GM18520 (cell line): ENCODE data around the gene APOF.
"Not testable (repeated sequence)": the region's sequence is repeated elsewhere in the genome, so short reads cannot be mapped to it uniquely, and the experiment has no call there.

Source experiments
- ATAC-seq: cut with Tn5 transposase; IDR thresholded peaks from one replicate; pipeline ENCODE4 v1.9.1; 2021; ENCODE audit not compliant: unreplicated experiment

APOF gene, protein sequence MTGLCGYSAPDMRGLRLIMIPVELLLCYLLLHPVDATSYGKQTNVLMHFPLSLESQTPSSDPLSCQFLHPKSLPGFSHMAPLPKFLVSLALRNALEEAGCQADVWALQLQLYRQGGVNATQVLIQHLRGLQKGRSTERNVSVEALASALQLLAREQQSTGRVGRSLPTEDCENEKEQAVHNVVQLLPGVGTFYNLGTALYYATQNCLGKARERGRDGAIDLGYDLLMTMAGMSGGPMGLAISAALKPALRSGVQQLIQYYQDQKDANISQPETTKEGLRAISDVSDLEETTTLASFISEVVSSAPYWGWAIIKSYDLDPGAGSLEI

DNA sequence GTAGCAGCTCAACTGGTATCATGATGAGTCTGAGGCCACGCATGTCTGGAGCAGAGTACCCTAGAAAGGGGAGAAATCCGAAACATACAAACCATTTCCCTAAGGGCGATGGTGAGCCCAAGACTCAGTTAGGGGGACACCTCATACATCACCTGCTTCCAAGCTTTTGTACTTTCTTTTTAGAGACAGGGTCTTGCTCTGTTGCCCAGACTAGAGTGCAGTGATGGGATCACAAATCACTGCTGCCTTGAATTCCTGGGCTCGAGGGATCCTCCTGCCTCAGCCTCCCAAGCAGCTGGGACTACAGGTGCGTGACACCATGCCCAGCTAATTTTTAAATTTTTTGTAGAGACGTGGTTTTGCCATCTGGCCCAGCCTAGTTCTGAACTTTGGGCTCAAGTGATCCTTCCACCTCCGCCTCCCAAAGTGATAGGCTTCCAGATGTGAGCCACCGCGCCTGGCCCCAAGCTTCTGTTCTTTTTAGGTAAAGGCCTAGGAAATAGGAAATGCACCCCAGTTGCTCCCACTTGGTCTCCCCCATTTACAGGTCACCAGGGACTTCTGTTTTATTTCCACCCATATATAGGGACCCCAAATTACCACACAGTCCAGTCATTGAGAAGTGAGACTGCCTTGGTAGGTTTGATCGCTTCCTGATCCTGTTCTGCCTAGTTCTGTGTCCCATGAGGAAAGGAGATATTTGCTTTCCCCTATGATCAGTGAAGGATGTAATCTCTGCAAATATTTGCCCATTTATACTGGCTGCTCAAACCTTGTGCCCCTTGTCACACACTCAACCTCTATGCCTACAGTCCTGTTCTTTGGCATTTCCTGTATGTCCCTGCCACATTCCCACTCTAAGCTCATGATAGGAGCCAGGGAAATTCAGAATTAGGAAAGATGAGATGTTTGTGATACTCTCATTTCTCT is at the start of gene APOF:
APOF (minus strand) TSS at position 728 of the 930 bp plus-strand sequence; CDS start at position 616, 112 bp downstream.
- no peak for ATAC-seq

DNA sequence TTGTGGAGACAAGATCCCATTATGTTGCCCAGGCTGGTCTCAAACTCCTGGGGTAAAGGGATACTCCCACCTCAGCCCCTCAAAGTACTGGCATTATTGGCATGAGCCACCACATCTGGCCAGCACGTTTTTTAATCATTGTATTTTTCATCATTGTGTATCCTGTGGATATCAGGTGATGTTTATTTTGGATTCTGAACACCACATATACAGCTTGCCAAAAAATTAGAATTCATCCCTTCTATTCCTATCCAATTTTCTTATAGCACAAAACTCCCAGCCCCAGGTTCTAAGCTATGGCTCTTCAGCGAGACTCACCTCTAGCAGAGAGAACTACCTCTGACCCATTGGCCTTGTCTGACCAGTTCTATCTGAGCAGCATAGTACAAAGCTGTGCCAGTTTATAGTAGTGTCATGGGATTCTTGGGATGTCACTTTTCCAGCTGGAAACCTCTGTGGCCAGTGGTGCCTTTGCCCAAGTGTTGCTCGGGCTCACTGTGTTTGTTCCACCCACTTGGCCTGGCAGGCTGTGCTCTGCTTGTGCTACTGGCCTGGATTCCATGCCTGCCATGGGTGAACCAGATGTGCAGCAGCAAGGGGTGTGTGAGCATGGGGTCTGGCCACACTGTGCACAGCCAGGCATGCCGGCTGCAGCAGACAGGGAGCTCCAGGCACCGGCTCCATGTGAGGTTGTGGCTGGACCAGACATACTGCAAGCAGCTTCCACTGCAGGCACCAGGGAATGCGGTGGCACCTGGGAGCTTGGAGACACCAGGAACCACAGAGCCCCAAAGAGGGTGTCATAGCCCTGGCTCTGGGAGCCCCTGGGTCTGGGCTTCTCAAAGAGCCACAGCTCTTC is 49.4 kb upstream of the APOF start:
- no peak for ATAC-seq

DNA sequence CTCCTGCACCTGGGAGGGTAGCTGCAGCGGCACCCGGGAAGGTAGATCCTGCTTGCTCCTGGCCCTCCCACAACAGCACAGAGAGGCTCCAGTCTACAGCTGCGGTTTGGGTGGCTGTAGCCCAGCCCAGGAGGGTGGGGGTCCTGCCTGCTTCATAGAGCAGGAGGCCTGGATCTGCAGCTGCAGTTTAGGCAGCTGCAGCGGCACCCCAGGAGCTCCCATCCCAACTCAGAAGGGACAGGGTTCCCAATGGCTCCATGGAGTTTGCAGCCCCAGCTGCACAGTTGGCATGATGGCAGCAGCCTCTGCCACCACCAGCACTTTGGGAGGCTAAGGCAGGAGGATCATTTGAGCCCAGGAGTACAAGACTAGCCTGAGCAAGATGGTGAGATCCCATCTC is 48.1 kb upstream of the APOF start:
- no peak for ATAC-seq

DNA sequence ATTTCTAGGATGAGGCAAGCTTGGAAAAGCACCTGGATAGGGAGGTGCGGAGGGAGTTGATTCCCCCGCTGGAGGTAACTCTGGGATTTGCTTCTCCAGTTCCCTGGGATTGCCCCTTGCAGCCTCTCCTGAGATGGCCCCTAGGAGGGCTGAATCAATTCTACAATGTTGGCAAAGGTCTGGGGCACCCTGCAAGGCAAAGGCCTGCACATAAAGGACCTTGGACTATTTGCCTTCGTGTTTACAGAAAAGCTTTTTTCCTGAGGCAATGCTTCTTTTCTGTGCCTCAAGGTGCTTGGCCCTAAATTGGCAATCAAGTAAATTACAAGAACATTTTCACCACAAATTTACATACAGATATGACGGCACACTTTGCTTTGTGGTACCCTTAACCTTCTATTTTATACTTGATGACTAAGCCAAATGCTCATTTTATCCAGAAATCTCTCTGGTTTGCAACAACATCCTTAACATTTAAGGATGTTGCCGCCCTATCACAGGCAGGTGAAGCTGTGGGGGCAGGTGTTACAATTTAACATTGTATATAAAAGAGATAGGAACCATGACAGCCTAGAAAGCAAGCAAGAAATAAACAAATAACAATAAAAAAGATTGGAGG is 46.3 kb upstream of the APOF start:
- no peak for ATAC-seq

DNA sequence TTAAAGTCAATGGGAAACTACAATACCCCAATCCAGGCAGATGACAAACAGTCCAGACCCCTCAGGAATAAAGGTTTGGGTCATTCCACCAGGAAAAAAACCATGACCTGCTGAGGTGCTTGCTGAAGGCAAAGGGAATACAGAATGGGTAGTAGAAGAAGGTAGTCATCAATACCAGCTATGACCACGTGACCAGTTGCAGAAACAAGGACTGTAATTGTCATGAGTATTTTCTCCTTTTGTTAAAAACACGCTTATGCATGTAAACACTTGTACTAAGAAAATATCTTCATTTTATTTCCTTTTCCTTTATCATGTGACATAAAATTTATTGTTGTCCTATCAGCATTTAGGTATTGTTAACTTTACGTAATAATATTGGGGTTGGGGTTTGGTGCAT is 41.6 kb upstream of the APOF start:
- ATAC-seq = not testable (repeated sequence)

DNA sequence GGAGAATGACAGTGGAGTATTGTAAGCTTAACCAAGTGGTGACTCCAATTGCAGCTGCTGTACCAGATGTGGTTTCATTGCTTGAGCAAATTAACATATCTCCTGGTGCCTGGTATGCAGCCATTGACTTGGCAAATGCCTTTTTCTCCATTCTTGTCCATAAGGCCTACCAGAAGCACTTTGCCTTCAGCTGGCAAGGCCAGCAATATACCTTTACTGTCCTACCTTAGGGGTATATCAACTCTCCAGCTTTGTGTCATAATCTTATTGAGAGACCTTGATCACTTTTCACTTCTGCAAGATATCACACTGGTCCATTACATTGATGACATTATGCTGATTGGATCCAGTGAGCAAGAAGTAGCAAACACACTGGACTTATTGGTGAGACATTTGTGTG is 39.0 kb upstream of the APOF start:
- ATAC-seq = not testable (repeated sequence)

DNA sequence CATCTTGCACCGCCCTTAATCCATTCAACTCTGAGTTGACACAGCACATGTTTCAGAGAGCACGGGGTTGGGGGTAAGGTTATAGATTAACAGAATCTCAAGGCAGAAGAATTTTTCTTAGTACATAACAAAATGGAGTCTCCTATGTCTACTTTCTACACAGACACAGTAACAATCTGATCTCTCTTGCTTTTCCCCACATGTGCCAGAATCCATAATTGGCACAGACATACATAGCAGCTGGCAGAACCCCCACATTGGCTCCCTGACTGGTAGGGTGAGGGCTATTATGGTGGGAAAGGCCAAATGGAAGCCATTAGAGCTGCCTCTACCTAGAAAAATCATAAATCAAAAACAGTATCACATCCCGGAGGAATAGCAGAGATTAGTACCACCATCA is 38.5 kb upstream of the APOF start:
- not testable (repeated sequence) for ATAC-seq

DNA sequence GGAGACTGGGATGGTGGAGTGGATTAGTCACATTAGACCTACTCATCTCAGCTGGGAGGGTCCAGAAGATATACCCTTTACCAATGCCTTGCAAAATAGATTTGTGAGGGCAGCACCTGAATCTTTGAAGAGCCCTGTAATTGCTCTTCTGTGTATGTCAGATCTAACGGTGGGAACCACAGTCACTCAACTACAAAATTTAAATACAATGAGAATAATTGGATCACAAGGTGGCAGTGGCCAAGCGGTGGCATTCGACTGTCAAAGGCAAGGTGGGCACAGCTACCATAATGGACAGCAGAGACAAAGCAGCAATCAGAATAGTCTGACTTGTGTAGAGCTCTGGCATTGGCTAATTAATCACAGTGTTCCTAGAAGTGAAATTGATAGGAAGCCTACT is 36.8 kb upstream of the APOF start:
- ATAC-seq = not testable (repeated sequence)

DNA sequence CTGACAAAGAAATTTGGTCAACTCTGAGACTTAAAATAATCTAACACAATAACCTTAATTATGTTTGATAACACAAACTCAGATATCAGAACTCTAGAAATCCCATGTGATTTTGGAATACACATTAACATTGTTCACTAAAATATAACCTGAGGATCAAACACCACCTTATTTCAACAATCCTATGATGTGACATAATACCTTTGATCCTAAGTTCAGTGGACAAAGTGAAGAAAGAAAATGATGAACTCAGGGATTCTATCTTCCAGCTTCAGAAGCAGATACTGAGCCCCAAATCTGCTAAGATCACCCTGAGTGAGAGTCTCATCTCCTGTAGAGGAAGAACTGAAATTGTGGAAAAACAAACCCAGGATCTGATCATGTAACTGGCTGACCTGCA is 35.7 kb upstream of the APOF start:
- no peak for ATAC-seq

DNA sequence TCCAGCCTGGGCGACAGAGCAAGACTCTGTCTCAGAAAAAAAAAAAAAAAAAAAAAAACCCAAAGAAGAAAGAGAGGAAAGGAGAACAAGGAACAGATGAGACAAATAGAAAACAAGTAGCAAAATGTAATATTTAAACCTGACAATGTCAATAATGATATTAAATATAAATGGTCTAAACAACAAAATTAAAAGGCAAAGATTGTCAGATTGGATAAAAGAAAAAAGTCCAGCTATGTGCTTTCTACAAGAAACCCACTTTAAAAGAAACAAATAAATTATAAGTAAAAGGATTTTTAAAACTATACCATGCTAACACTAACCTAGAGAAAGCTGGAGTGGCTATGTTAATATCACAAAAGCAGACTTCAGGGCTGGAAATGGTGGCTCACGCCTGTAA is 29.7 kb upstream of the APOF start:
- ATAC-seq = no peak

DNA sequence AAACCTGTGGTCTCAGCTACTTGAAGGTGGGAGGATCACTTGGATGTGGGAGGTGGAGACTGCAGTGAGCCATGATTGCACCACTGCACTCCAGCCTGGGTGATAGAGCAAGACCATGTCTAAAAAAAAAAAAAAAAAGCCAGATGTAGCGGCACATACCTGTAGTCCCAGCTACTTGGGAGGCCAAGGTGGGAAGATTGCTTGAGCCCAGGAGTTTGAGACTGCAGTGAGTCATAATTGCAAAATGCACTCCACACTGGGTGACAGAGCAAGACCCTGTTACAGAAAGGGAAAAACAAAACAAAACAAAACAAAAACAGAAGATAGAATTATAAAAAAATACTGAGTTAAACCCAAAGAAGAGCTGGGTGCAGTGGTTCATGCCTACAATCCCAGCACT is 29.1 kb upstream of the APOF start:
- no peak for ATAC-seq

DNA sequence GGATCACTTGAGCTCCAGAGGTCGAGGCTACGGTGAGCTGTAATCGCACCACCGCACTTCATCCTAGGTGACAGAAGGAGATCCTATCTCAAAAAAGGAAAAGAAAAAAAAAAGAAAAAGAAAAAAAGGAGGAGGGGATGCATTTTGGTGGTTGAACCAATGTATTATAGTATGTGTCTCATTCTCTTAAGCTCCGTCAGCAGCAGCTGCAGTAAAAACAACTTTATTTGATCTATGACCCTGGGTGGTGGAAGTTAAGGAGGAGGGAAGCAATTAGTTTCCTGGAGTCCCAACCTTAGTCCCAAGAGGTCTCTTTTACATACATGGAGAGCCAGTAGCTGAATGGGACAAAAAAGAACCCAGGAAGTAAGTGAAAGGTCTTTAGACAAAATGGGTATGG is 26.8 kb upstream of the APOF start:
- ATAC-seq = no peak

DNA sequence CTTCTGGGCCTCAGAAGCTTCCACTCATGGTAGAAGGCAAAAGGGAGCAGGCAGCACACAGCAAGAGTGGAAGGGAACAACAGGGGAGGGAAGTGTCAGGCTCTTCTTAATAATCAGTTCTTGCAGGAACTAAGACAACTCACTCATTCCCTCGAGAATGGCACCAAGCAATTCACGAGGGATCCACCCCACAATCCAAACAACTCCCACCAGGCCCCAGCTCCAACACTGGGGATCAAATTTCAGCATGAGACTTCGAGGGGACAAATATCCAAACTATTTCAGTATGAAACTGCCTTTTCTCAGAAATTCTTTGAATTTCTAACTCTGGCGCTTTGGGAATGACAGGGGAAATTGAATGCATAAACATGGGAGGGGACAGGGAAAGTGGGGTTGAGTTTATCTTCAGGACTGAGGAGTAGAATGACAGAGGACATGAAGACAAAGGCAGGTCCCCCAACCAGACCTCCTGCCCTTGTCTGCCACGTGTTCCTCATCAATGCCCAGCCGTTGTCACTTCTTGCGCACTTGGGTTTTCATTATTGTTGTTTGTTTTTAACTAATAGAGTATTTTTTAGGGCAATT is 24.6 kb upstream of the APOF start:
- ATAC-seq = no peak

DNA sequence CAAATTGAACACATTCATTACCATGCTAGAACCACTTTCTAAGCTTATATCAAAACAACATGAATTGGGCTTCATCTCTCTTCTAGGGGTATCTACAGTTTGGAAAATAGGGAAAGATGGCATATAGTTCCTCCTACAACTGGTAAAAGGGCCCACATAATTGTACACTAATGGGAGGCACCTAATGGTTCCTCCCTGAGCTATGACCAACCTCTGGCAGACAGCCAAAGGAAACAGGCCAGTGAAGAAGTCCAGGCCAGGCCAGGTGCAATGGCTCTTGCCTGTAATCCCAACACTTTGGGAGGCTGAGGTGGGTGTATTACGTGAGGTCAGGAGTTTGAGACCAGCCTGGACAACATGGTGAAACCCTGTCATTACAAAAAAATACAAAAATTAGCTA is 23.2 kb upstream of the APOF start:
- no peak for ATAC-seq

DNA sequence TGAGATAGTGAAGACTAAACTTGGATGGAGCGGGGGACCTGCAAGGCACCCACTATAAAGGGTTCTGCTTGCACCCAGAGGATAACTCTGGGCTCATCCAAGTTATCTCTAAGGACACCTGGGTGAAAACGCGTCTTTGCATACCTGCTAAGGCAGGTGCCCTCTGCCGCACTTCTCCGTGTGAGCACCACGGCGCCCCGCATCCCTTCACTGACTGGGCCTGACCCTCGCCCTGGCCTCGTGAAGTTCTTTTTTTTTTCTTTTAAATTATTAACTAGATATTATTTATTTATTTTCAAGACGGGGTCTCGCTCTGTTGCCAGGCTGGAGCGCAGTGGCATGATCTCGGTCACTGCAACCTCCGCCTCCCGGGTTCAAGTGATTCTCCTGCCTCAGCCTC is 20.0 kb upstream of the APOF start:
- no peak for ATAC-seq

DNA sequence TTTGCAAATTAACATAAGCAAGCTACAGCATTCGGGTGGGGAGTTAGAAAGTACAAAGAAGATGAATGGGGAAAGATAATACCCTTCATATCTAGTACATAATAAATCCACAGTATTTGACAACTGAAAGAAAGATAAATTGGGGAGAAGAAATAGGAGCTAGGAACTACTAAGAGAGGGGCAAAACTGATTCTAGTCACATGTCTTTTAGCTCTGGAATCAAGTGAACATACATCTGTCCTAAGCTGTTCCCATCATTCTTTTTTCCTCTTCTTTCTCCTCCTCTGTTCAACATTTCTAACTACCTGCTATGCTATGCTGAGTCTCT is 15.3 kb upstream of the APOF start:
- ATAC-seq = no peak

DNA sequence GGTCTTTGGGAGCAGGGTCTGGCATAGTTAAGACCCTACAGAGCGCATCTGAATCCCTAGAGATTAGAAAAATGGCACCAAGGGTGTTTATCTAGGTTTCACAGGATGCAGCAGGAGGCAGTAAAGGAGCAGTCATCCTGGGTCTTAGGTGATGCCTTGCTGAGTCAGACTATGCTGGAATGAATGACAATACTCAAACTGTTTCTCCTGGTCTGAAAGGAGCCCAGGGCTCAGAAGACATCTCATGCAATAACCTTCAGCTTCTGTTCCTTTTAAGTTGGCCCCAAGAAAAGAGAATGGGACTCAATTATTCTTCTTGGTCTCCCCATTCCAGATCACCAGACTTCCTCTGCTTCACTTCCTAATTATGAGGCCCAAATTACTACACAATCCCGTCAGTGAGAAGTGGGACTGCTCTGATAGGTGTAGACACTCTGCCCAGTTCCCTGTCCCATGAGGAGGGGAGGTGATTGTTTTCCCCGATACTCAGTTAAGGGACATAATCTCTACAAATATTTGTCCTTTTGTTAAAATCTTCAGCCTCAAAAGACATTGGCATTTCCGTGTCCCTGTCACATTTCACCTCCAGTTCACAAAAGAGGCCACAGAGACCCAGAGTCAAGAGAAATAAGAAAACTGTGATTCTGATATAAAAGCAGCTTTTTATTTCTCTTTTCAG is 14.8 kb upstream of the APOF start:
- ATAC-seq = no peak

DNA sequence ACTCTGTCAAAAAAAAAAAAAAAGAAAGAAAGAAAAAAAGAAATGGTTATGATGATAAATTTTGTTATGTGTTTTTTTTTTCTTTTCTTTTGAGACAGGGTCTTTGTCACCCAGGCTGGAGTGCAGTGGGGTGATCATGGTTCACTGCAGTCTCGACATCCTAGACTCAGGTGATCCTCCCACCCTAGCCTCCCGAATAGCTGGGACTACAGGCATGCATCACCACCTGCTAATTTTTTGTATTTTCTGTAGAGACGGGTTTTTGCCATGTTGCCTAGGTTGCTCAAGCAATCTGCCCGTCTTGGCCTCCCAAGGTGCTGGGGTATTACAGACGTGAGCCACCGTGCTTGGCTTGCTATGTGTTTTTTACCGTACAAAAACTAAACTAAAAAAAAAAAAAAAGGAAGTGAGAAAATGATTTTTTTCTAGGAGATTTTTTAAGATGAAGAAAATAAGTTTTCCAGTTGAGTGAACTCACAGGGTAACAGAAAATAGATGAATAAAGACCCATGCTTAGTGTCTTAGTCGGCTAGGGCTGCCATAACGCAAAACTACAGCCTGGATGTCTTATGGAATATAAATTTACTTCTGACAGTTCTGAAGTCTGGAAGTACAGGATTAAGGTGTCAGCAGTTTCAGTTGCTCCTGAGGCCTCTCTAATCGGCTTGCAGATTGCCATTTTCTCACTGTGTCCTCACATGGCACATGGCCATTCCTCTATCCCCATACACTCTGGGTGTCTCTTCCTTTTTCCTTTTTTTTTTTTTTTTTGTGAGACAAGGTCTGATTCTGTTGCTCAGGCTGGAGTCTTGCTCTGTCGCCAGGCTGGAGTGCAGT is 13.2 kb upstream of the APOF start:
- ATAC-seq = no peak
